AML-193 (cell line): ENCODE data around the gene FGF10.

Source experiments
- DNase-seq, 2 experiments: peaks; one replicate each; lab custom pipeline; 2025; lab: John Stamatoyannopoulos, UW

The FGF10 gene

GRCh38 chr5:44356231-44356630 lies 33.0 kb downstream of the FGF10 start:
- no peak for DNase-seq

- no peak for DNase-seq
Observed at GRCh38 chr5:44345871-44346270, 43.3 kb downstream of the FGF10 start.

GRCh38 chr5:44336708-44337107 lies 52.5 kb downstream of the FGF10 start:
- no peak for DNase-seq

- no peak for DNase-seq
Observed at GRCh38 chr5:44334622-44335021, 54.6 kb downstream of the FGF10 start.

GRCh38 chr5:44332285-44332971 lies 56.8 kb downstream of the FGF10 start:
- DNase-seq: peak; percentile 43 to 45

- DNase-seq: no peak
Observed at GRCh38 chr5:44331471-44332050, 57.7 kb downstream of the FGF10 start.

GRCh38 chr5:44329716-44330115 lies 59.5 kb downstream of the FGF10 start:
- no peak for DNase-seq

GRCh38 chr5:44321144-44321725 lies 68.0 kb downstream of the FGF10 start:
- no peak for DNase-seq

GRCh38 chr5:44320188-44320587 lies 69.0 kb downstream of the FGF10 start:
- no peak for DNase-seq

GRCh38 chr5:44318883-44319282 lies 70.3 kb downstream of the FGF10 start:
- no peak for DNase-seq

GRCh38 chr5:44312374-44312773 lies 76.8 kb downstream of the FGF10 start:
- DNase-seq: no peak

- no peak for DNase-seq
Observed at GRCh38 chr5:44300551-44300950, 88.7 kb downstream of the FGF10 start.

- DNase-seq: no peak
Observed at GRCh38 chr5:44299394-44299793, 89.8 kb downstream of the FGF10 start.

GRCh38 chr5:44294516-44294915 lies 94.7 kb downstream of the FGF10 start:
- DNase-seq: no peak

- DNase-seq: no peak
Observed at GRCh38 chr5:44292736-44293135, 96.5 kb downstream of the FGF10 start.

- DNase-seq: no peak
Observed at GRCh38 chr5:44278469-44278868, 110.8 kb downstream of the FGF10 start.

GRCh38 chr5:44275908-44276307 lies 113.3 kb downstream of the FGF10 start:
- DNase-seq: no peak

GRCh38 chr5:44275329-44275728 lies 113.9 kb downstream of the FGF10 start:
- DNase-seq: no peak

- no peak for DNase-seq
Observed at GRCh38 chr5:44267909-44268308, 121.3 kb downstream of the FGF10 start.

- DNase-seq: no peak
Observed at GRCh38 chr5:44266882-44267576, 122.2 kb downstream of the FGF10 start.

GRCh38 chr5:44265713-44266112 lies 123.5 kb downstream of the FGF10 start:
- DNase-seq: no peak

- DNase-seq: no peak
Observed at GRCh38 chr5:44260793-44261192, 128.4 kb downstream of the FGF10 start.
